Measurements from ENCODE around the gene TRPM5.

TRPM5 gene

DNA sequence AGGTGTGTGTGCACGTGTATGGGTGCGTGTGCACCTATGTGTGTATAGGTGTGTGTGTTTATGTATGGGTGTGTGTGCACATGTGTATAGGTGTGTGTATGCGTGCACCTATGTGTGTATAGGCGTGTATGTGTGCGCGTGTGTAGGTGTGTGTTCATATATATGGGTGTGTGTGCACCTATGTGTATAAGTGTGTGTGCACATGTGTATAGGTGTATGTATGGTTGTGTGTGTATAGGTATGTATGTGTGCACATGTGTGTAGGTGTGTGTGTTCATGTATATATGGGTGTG lies 27.4 kb upstream of the TRPM5 start:
- Histone ChIP-seq H3K4me2 (ENCODE audit: low read depth, low read length) (no peak overlapping the region), H3K9me2 (replicated peaks; ENCODE audit: insufficient read depth, low read length) (no peaks in the 10 kb centered on the region), H3K9ac (ENCODE audit: low read length) (no peak overlapping the region), H3K4me1 (ENCODE audit: low read length) (peaks cover 12% of the 10 kb centered on the region), H3F3A (ENCODE audit: insufficient read depth, low read length) (0 out of 2 replicates have a peak, but pooled peaks cover 3% of the 10 kb centered on the region), H3K27me3 (replicated peaks; ENCODE audit: insufficient read depth, low read length) (no peaks in the 10 kb centered on the region), H3K36me3 (replicated peaks; ENCODE audit: insufficient read depth, low read length) (no peaks in the 10 kb centered on the region), H3K4me3 (ENCODE audit: low read length) (no peak overlapping the region), H2AFZ (ENCODE audit: low read length) (no peak overlapping the region), H3K79me2 (ENCODE audit: low read length) (peaks cover 76% of the 10 kb centered on the region), H3K9me3 (replicated peaks; ENCODE audit: insufficient read depth, low read length) (no peaks in the 10 kb centered on the region), H3K27ac (ENCODE audit: low read length) (no peak overlapping the region), H4K20me1 (ENCODE audit: insufficient read depth, low read length) (no peaks in the 10 kb centered on the region)
- TF ChIP-seq EZH2 (optimal IDR thresholded peaks at IDR 0.05; ENCODE audit: low read depth, low read length) (no peak), EZH2phosphoT487 (IDR thresholded peaks at IDR 0.05; ENCODE audit: low read length) (no peak)
- TF ChIP-seq, protein P1, sequence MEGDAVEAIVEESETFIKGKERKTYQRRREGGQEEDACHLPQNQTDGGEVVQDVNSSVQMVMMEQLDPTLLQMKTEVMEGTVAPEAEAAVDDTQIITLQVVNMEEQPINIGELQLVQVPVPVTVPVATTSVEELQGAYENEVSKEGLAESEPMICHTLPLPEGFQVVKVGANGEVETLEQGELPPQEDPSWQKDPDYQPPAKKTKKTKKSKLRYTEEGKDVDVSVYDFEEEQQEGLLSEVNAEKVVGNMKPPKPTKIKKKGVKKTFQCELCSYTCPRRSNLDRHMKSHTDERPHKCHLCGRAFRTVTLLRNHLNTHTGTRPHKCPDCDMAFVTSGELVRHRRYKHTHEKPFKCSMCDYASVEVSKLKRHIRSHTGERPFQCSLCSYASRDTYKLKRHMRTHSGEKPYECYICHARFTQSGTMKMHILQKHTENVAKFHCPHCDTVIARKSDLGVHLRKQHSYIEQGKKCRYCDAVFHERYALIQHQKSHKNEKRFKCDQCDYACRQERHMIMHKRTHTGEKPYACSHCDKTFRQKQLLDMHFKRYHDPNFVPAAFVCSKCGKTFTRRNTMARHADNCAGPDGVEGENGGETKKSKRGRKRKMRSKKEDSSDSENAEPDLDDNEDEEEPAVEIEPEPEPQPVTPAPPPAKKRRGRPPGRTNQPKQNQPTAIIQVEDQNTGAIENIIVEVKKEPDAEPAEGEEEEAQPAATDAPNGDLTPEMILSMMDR (IDR thresholded peaks at IDR 0.05; ENCODE audit: low read length) = no peak
- DNase-seq = no peak

DNA sequence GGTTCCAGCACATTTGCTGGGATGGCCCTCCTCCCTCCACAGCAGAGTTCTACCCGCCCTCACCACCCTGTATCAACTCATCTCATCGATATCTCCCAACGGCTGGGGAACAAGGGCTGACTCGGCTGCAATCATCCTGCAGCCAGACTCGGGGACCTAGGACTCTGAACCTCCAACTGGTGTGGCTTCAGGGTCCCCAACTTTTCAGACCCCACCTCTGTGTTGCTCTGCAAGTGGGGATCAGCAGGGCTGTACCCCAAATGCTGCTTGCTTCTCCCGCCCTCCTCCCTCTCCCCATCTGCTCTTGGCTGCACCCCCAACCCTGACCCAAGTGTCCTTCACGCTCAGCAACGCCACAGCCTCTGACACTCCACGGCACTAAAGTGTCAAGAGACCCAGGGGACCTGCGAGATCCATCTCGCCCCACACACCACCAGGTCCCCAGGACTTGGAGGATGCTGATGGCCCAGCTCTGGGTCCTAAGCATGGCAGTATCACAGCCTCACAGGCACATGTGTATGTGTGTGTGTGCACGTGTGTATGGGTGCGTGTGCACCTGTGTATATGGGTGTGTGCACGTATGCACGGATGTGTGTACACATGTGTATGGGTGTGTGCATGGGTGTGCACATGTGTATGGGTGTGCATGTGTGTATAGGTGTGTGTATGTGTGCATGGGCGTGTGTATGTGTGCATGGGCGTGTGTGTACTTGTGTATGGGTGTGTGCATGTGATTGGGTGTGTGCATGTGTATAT lies 26.9 kb upstream of the TRPM5 start:
- Histone ChIP-seq H2AFZ (ENCODE audit: low read length) (no peak overlapping the region), H3K4me3 (ENCODE audit: low read length) (no peak overlapping the region), H3K36me3 (replicated peaks; ENCODE audit: insufficient read depth, low read length) (no peaks in the 10 kb centered on the region), H3K79me2 (ENCODE audit: low read length) (peaks cover 81% of the 10 kb centered on the region), H3K9me3 (replicated peaks; ENCODE audit: insufficient read depth, low read length) (no peaks in the 10 kb centered on the region), H3K4me2 (ENCODE audit: low read depth, low read length) (no peak overlapping the region), H3K9me2 (replicated peaks; ENCODE audit: insufficient read depth, low read length) (no peaks in the 10 kb centered on the region), H3K9ac (ENCODE audit: low read length) (no peak overlapping the region), H3K4me1 (ENCODE audit: low read length) (peaks cover 17% of the 10 kb centered on the region), H3K27me3 (replicated peaks; ENCODE audit: insufficient read depth, low read length) (no peaks in the 10 kb centered on the region), H4K20me1 (ENCODE audit: insufficient read depth, low read length) (no peaks in the 10 kb centered on the region), H3K27ac (ENCODE audit: low read length) (no peak overlapping the region), H3F3A (ENCODE audit: insufficient read depth, low read length) (0 out of 2 replicates have a peak, but pooled peaks cover 3% of the 10 kb centered on the region)
- TF ChIP-seq EZH2phosphoT487 (IDR thresholded peaks at IDR 0.05; ENCODE audit: low read length) = no peak
- TF ChIP-seq EZH2 (optimal IDR thresholded peaks at IDR 0.05; ENCODE audit: low read depth, low read length) = no peak
- TF ChIP-seq, protein P1 (IDR thresholded peaks at IDR 0.05; ENCODE audit: low read length) = no peak
- no peak for DNase-seq

DNA sequence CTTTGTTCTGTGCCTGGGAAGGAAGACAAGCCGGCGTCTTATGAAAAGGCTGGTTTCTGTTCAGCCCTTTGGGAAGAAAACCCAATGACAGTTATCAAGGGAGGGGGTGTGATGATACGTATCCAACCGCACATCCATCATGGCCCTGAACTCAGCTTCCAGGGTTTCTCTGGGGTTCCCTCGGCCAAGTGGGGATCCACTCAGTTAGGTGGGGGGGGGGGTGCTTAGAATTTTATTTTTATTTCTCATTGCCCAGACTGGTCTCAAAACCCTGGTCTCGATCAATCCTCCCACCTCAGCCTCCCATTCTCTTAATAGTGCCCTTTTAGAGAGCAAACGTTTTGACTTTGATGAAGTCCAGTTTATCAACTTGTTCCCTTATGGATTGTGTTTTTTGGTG lies 26.2 kb upstream of the TRPM5 start:
- H2AFZ ChIP-seq (ENCODE audit: low read length) = no peak overlapping the region
- H3K9me3 ChIP-seq (replicated peaks; ENCODE audit: insufficient read depth, low read length) = no peaks in the 10 kb centered on the region
- H3K36me3 ChIP-seq (replicated peaks; ENCODE audit: insufficient read depth, low read length) = no peaks in the 10 kb centered on the region
- H3K79me2 ChIP-seq (ENCODE audit: low read length) = peaks cover 88% of the 10 kb centered on the region
- peaks cover 23% of the 10 kb centered on the region for H3K4me1 ChIP-seq (ENCODE audit: low read length)
- no peak overlapping the region for H3K4me2 ChIP-seq (ENCODE audit: low read depth, low read length)
- H3K9me2 ChIP-seq (replicated peaks; ENCODE audit: insufficient read depth, low read length) = no peaks in the 10 kb centered on the region
- no peak for DNase-seq
- no peak overlapping the region for H3K9ac ChIP-seq (ENCODE audit: low read length)
- H3K4me3 ChIP-seq (ENCODE audit: low read length) = no peak overlapping the region
- H3F3A ChIP-seq (ENCODE audit: insufficient read depth, low read length) = 0 out of 2 replicates have a peak, but pooled peaks cover 3% of the 10 kb centered on the region
- no peak overlapping the region for H3K27ac ChIP-seq (ENCODE audit: low read length)
- H3K27me3 ChIP-seq (replicated peaks; ENCODE audit: insufficient read depth, low read length) = no peaks in the 10 kb centered on the region
- no peaks in the 10 kb centered on the region for H4K20me1 ChIP-seq (ENCODE audit: insufficient read depth, low read length)
- TF ChIP-seq EZH2 (optimal IDR thresholded peaks at IDR 0.05; ENCODE audit: low read depth, low read length) = no peak
- TF ChIP-seq EZH2phosphoT487 (IDR thresholded peaks at IDR 0.05; ENCODE audit: low read length) = no peak
- TF ChIP-seq, protein P1 (IDR thresholded peaks at IDR 0.05; ENCODE audit: low read length) = no peak

Measured in MM.1S (cell line).